ENCODE measurements around the gene RRP1. TPM values are rescaled to one million over a fixed set of nuclear protein-coding genes. Genes with fewer than 3 reads are reported as not detected.
A peak's percentile ranks its signal among the peaks of the same experiment; 100 is the strongest.

The RRP1 gene
- total RNA-seq, 1 experiment from 2014 or later = 53.9 TPM

- TF ChIP-seq RAD21 (IDR thresholded peaks at IDR 0.05; ENCODE audit: low read depth) (no peak), ZBTB33 (IDR thresholded peaks at IDR 0.05; ENCODE audit: extremely low read depth, insufficient replicate concordance, low read length) (no peak), FOSL1 (IDR thresholded peaks at IDR 0.05; ENCODE audit: low read depth) (no peak), SRF (IDR thresholded peaks at IDR 0.05; ENCODE audit: low read depth) (no peak), POLR2A (IDR thresholded peaks at IDR 0.05; ENCODE audit: borderline replicate concordance, extremely low read depth, insufficient read depth, insufficient read length) (peak; percentile 84), JUND (IDR thresholded peaks at IDR 0.05) (no peak), TCF7L2 (IDR thresholded peaks at IDR 0.05; ENCODE audit: borderline replicate concordance, extremely low read depth, insufficient read depth, insufficient read length) (peak; percentile 13), CEBPB (IDR thresholded peaks at IDR 0.05; ENCODE audit: low read depth) (no peak), ZNF274 (IDR thresholded peaks at IDR 0.05; ENCODE audit: low read depth, low read length) (no peak), EZH2 (IDR thresholded peaks at IDR 0.05) (no peak), EZH2phosphoT487 (IDR thresholded peaks at IDR 0.05; ENCODE audit: borderline replicate concordance) (no peak), POLR2AphosphoS5 (IDR thresholded peaks at IDR 0.05; ENCODE audit: low read depth, low read length) (peak; percentile 89), SP1 (IDR thresholded peaks at IDR 0.05; ENCODE audit: low read depth) (no peak)
Observed at GRCh38 chr21:43775795-43776430, 13.5 kb upstream of the RRP1 start, which contains the start of gene CSTB (continued).

- Histone ChIP-seq H3K4me2 (ENCODE audit: low read length) (no peak overlapping the region), H3K9me2 (ENCODE audit: insufficient read depth) (no peaks in the 10 kb centered on the region), H3K4me1 (ENCODE audit: control insufficient read depth in 1 of 2, insufficient read depth in 2 of 2, low read length in 2 of 2) (peaks cover 6 to 37% of the 10 kb centered on the region in 2 experiments; a peak in 3 of 4 replicates), H3K27ac (ENCODE audit: low read depth, low read length) (no peak overlapping the region), H2AFZ (ENCODE audit: low read depth, low read length, poor library complexity, severe bottlenecking) (no peak overlapping the region), H3K79me2 (ENCODE audit: insufficient read depth, low read length) (peaks cover 18% of the 10 kb centered on the region), H3K4me3 (replicated peaks in 1 of 2; ENCODE audit: low read depth in 1 of 2, low read length in 2 of 2) (no peak overlapping the region), H3K27me3 (ENCODE audit: insufficient read depth, low read length) (no peaks in the 10 kb centered on the region), H3K9ac (ENCODE audit: low read length) (no peak overlapping the region), H3K36me3 (ENCODE audit: control insufficient read depth in 1 of 2, insufficient read depth in 2 of 2, low read length in 2 of 2) (peaks cover 6 to 8% of the 10 kb centered on the region in 2 experiments; a peak in 2 of 4 replicates), H3K9me3 (ENCODE audit: control insufficient read depth in 1 of 2, insufficient read depth in 1 of 2, low read depth in 1 of 2, low read length in 2 of 2) (no peaks in the 10 kb centered on the region), H4K20me1 (ENCODE audit: insufficient read depth) (no peaks in the 10 kb centered on the region)
- TF ChIP-seq ZFX (IDR thresholded peaks at IDR 0.05) = no peak
- TF ChIP-seq EGR1 (IDR thresholded peaks at IDR 0.05; ENCODE audit: low read depth) = no peak
- no peak for ATAC-seq
- ChIA-PET RAD21 (ENCODE audit: low non-redundant PET in 1 of 2, low total read pairs in 2 of 2, uncharacterized antibody in 2 of 2, unreplicated experiment in 2 of 2) (no interaction called here), POLR2A (no interaction called here), CTCF (no interaction called here)
- BruUV-seq (replicated peaks) = no TSS peak
- intact Hi-C loops (cut with micrococcal nuclease) = no loop called here
- no peak for DNase-seq (ENCODE audit: low read depth, low spot score)
Observed at GRCh38 chr21:43777953-43778352, 11.4 kb upstream of the RRP1 start.
